HG03108 (cell line): ENCODE measurements around the gene RAET1E.
A peak's percentile ranks its signal among the peaks of the same experiment; 100 is the strongest.
"Not testable (repeated sequence)": the region's sequence is repeated elsewhere in the genome, so short reads cannot be mapped to it uniquely, and the experiment has no call there.

Source experiments
- ATAC-seq: cut with Tn5 transposase; IDR thresholded peaks from one replicate; pipeline ENCODE4 v1.9.1; 2021; ENCODE audit warnings: moderate library complexity; ENCODE audit not compliant: unreplicated experiment

The RAET1E gene

GRCh38 chr6:149862922-149863697 lies 34.8 kb downstream of the RAET1E start:
- ATAC-seq = peak; percentile 28

DNA sequence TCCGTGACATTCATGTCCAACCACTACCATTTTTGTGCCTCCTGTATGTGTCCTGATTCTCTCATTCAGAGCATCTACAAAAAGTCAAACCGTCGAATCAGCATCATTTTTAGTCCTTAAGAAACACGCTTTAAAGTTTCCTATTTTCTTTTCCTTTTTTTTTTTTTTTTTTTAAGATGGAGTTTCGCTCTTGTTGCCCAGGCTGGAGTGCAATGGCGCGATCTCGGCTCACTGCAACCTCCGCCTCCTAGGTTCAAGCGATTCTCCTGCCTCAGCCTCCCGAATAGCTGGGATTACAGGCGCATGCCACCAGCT lies 35.5 kb downstream of the RAET1E start:
- ATAC-seq = not testable (repeated sequence)

DNA sequence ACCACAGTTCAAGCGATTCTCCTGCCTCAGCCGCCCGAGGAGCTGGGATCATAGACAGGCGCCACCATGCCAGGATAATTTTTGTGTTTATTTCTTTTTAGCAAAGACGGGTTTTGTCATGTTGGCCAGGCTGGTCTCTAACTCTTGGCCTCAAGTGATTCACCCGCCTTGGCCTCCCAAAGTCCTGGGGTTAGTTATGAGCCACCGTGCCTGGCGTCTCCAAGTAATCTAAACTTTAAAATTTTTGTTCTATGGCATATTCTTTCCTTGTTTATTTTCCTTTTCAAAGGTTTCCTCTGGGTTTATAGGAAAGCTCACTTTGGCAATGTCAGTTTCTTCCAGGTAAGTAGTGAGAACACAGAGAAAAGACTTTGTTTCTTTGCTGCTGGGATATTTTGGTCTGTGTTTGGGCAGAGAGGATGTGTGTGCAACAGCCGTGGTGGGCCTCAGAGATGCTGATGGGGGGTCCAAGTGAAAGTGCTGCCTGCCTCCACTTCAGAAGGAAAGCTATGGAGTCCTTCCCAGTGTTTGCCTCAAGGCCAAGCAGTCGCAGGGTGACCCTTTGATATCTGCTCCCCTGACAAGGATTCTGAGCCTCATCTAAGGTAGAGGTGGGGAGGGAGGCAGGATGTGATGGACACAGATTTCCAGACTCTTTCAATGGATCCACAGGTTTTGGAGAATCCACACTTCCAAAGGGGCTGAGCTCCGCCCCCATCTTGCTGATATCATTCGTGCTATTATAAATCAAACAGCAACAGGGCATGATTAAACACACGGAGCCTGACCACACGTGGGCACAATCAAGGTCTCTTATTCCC lies 36.1 kb downstream of the RAET1E start:
- ATAC-seq = no peak

DNA sequence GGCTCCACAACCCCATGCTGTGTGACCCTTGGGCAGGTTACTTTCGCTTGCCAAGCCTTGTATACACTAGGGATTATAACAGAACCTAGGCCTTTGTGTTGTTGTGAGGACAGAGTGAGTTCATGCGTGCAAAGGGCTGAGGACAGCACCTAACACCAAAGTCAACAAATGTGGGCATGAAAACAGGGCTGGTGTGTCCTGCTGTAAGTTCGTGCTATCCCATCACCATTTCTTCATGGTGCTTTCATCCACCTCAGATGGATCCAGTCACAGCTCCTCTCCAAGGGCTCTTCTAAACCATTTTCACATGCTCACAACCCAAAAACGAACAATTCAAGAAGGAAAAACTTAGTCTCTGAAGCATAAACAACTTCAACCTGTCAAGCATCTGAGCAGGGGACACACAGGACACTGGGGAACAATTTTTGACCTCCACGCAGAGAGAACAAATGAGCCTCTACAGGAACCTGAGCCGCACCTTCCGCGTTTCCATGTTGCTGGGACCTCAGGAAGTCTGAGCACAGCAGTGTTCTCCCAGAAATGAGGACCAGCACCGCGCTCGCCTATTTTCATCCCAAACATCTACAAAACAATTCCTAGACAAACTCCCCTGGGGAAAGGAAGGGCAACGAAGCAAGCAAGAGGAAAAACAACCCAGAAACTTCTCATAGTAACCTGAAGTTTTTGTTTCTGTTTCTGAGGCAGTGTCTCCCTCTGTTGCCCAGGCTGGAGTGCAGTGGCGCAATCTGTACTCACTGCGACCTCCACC lies 36.9 kb downstream of the RAET1E start:
- no peak for ATAC-seq

DNA sequence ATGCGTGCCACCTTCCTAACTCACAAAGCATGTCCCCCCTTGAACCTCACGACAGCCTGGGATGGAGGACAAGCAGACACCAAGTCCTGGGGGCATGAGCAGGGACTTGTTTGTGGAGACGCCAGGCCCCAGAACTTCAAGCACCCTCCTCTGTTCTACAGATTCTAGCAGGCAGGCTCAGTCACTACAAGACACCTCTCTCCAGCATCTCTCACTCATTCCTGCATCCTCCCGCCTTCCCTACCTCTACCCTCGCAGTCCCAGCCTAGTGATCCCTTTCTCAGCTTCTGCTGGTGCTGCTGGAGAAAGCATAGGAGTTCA lies 37.4 kb downstream of the RAET1E start:
- ATAC-seq = no peak

GRCh38 chr6:149859938-149860337 lies 38.0 kb downstream of the RAET1E start:
- no peak for ATAC-seq

GRCh38 chr6:149859368-149859767 lies 38.5 kb downstream of the RAET1E start:
- ATAC-seq = no peak

DNA sequence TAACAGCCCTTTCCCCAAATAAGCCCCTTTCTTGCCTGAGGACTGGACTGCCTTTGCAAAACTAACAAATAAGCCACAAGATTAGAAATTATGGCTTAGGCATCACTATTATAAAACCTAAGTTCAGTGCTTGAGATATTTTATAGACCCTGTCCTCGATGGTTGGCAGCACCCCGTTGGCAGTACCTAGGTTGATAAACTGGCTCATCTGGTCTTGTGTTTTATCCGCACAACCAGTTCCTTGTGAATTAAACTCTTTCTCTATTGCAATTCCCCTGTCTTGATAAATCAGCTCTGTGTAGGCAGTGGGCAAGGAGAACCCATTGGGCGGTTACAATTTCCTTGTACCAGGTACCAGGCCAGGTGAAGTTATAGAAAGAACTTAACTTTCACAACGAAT lies 40.4 kb downstream of the RAET1E start:
- ATAC-seq = no peak

- no peak for ATAC-seq
Measured at GRCh38 chr6:149856256-149856994, 41.5 kb downstream of the RAET1E start.

DNA sequence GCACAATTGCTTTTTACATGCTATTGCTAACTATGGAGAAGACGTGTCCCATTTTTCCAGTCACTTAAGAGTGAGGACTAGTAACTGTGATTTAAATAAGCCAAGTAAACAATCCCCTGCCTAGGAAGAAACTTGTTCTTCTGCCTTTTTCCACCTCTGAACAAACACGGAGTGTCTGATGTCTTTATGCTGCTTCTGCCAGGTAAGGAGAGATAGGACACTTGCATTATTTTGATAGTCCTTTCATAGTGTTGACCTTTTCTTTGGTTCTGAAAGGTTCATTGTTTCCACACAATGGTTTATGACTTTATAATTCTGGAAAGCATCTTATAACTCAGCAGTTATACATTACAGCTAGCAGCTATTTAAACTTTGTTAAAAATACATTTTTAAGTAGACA lies 42.2 kb downstream of the RAET1E start:
- no peak for ATAC-seq

- ATAC-seq = no peak
Measured at GRCh38 chr6:149855040-149855654, 42.8 kb downstream of the RAET1E start.

GRCh38 chr6:149854532-149854931 lies 43.4 kb downstream of the RAET1E start:
- no peak for ATAC-seq

DNA sequence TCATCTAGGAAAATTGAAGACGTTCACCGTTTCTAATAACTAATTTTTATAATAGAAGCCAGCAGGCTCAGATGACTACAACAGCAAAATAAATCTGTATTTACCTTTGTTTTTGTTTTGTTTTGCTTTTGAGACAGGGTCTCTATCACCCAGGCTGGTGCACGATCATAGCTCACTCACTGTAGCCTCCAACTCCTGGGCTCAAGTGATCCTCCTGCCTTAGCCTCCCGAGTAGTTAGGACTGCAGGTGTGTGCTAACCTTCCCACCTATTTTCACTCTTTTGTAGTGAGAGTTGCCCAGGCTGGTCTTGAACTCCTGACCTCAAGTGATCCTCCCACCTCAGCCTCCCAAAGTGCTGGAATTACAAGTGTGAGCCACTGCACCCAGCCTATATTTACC lies 43.9 kb downstream of the RAET1E start:
- not testable (repeated sequence) for ATAC-seq

DNA sequence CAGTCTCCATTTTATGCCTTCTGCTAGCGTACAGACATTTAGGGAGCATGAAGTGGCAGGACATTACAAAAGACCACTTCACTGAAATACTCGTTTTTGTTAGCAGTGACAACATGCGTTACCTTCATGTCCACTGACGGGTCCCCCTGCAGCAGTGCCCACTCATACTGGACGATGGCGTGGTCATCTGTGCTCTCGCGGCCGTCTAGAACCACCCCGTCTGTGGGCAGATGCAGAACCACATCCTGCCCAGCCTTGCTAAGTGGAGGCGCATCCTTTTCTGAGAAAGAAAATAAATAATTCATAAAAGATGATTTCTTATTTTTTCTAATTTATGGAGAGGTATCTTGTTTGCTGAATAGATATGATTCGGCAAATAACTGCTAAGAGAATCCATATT lies 45.0 kb downstream of the RAET1E start:
- ATAC-seq = no peak

DNA sequence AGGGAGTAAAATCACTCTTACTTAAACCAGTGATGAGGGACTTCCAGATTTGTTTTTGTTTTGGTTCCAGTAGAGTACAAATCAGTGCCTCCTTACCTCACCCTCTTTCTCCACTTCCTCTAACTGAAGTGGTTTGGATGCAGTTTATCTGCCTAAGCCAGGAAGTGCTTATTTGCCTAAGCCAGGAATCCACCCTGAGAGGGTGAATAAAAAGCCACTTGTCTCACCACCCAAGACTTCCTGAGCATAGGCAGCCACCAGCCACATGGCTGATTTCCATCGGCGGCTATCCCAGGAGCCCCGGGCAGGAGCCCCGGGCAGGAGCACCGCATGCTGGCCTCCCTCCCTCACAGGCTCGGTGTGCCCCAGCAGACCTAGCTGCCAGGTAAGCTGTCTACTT lies 45.7 kb downstream of the RAET1E start:
- peak; percentile 54 for ATAC-seq

DNA sequence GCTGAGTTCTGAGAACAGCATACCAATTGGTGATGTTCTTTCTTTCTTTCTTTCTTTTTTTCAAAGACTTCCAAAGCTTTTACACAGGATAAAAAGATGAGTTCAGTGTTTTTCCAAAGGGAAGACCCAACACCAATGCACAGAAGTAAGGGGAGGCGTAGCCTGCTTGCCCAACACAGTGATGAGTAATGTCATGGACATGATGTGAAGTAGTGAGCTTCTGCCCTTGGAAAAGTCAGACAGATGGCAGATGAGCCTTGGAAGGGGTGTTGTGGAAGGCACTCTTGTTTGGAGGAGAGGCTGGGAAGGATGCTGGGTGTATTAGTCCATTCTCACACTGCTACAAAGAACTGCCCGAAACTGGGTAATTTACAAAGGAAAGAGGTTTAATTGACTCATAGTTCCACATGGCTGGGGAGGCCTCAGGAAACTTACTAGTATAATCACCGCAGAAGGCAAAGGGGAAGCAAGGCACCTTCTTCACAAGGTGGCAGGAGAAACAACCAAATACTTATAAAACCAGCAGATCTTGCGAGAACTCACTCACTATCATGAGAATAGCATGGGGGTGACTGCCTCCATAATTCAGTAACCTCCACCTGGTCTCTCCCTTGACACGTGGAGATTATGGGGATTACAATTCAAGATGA lies 46.3 kb downstream of the RAET1E start:
- ATAC-seq = no peak

DNA sequence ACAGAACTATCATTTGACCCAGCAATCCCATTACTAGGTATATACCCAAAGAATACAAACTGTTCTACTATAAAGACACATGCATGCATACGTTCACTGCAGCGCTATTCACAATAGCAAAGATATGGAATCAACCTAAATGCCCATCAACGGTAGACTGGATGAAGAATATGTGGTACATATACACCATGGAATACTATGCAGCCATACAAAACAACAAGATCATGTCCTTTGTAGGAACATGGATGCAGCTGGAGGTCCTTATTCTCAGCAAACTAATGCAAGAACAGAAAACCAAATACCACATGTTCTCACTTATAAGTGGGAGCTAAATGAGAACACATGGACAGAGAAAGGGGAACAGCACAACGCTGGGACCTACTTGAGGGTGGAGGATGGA lies 49.6 kb downstream of the RAET1E start:
- not testable (repeated sequence) for ATAC-seq
